Dermis microvascular lymphatic vessel endothelial cell (primary cell): ENCODE results near the gene VAMP8. TPM values are rescaled to one million over a fixed set of nuclear protein-coding genes. Genes with fewer than 3 reads are reported as not detected.
"Not testable (repeated sequence)": the region's sequence is repeated elsewhere in the genome, so short reads cannot be mapped to it uniquely, and the experiment has no call there.

ENCODE experiments used
- DNase-seq, 2 donors: peaks; one replicate each; pipeline versions ENCODE4 v3.0.0 to v3.0.0-alpha.2; 2010; ENCODE audit warnings: low read depth in 2 of 2
- total RNA-seq: library from RNA; depleted of rRNA; stranded (reverse); fragments of >200 nt; gene quantifications from 2 replicates; pipeline ENCODE4 v1.2.1, GENCODE V29; 2014

Gene VAMP8
- total RNA-seq, 1 donor from 2014 or later, result 2.8 TPM

GRCh38 chr2:85617723-85618122 is 40.3 kb downstream of the VAMP8 start:
- DNase-seq, result not testable (repeated sequence)

DNA sequence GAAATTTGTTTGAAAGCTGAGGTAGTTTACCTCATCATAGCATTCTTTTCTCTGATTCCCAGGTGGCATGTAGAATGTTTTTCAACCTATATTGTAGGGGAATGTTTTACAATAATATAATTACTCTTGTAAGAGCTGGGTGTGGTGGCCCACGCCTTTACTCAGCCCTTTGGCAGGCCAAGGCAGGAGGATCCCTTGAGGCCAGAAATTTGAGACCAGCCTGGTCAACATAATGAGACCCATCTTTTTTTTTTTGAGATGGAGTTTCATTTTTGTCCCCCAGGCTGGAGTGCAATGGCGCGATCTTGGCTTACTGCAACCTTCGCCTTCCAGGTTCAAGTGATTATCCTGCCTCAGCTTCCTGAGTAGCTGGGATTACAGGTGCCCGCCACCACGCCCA is 42.2 kb downstream of the VAMP8 start:
- no peak for DNase-seq

DNA sequence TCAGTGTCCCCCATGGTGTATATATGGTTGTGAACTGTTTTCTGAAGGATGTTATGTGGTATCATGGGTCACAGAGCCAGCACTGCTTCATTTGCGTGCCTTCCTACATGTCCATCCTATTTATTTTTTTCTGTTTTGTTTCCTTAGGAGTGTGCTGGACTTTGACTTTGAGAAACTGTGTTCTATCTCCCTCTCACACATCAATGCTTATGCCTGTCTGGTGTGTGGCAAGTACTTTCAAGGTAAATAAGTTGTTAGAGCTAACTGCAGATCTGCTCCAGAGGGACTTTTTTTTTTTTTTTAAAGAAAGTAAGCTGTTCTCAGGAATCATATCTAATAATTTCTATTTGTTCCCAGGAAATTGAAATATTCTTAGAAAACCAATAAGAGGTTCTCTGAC is 44.0 kb downstream of the VAMP8 start:
- no peak for DNase-seq

DNA sequence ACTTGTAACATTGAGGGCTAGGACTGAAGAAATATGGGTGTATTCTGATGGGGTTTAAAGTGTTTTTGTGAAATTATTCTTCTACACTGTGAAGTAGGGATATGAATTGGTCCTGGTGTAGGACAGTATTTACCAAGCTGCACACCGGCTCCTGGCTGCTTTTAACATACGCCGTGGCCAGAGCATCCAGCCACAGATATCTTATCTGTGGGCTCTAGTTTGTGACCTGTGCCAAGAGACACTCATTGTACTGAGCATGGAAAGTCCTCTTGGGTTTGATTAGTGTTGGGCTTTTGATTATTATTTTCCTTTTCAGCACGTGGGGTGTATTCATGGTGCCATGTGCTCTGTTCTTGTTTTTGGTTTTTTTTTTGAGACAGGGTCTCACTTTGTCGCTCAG is 46.6 kb downstream of the VAMP8 start:
- DNase-seq, result no peak

- no peak for DNase-seq
Observed at GRCh38 chr2:85628658-85629057, 51.3 kb downstream of the VAMP8 start.

- DNase-seq, result no peak
Observed at GRCh38 chr2:85631316-85631715, 53.9 kb downstream of the VAMP8 start.

Other genes with a start within 250 kb of the VAMP8 start
- 56.1 and 70.3 TPM in 2 replicates for gene TGOLN2, start 249.6 kb upstream of the VAMP8 start, total RNA-seq
- gene RETSAT, start 223.1 kb upstream of the VAMP8 start, total RNA-seq, result 51.6 and 54.1 TPM in 2 replicates
- 6.9 and 9.6 TPM in 2 replicates for gene ELMOD3, start 222.8 kb upstream of the VAMP8 start, total RNA-seq
- 62.4 and 63.6 TPM in 2 replicates for gene CAPG, start 167.2 kb upstream of the VAMP8 start, total RNA-seq
- gene SH2D6, start 158.9 kb upstream of the VAMP8 start, total RNA-seq, result under 0.01 TPM in 2 replicates
- 89.1 and 116 TPM in 2 replicates for gene MAT2A, start 38.4 kb upstream of the VAMP8 start, total RNA-seq
- 27.3 and 40.0 TPM in 2 replicates for gene GGCX, start 16.1 kb upstream of the VAMP8 start, total RNA-seq
- gene VAMP5, start 6.8 kb downstream of the VAMP8 start, total RNA-seq, result 89.2 and 109 TPM in 2 replicates
- gene RNF181, start 18.2 kb downstream of the VAMP8 start, total RNA-seq, result 197 and 224 TPM in 2 replicates
- 5.8 and 14.2 TPM in 2 replicates for gene TMEM150A, start 25.1 kb downstream of the VAMP8 start, total RNA-seq
- 16.6 and 20.7 TPM in 2 replicates for gene C2orf68, start 34.5 kb downstream of the VAMP8 start, total RNA-seq
- gene USP39, start 38.6 kb downstream of the VAMP8 start, total RNA-seq, result 37.7 and 42.6 TPM in 2 replicates
- gene SFTPB, start 90.6 kb downstream of the VAMP8 start, total RNA-seq, result not detected in 2 replicates
- not detected in 2 replicates for gene GNLY, start 116.8 kb downstream of the VAMP8 start, total RNA-seq
- gene ATOH8, start 176.4 kb downstream of the VAMP8 start, total RNA-seq, result 13.1 and 21.5 TPM in 2 replicates